GM21723 (cell line): Measurements from ENCODE around the gene MSI2.
A peak's percentile ranks its signal among the peaks of the same experiment; 100 is the strongest.

ENCODE experiments used
- ATAC-seq: cut with Tn5 transposase; IDR thresholded peaks from one replicate; pipeline ENCODE4 v1.9.1; 2021; ENCODE audit warnings: mild to moderate bottlenecking, moderate library complexity; ENCODE audit not compliant: unreplicated experiment

The MSI2 gene

GRCh38 chr17:57666201-57666870 is 410.0 kb downstream of the MSI2 start:
- no peak for ATAC-seq

- ATAC-seq = no peak
Observed at GRCh38 chr17:57666946-57667345, 410.6 kb downstream of the MSI2 start.

- no peak for ATAC-seq
Observed at GRCh38 chr17:57667461-57667923, 411.2 kb downstream of the MSI2 start.

- ATAC-seq = no peak
Observed at GRCh38 chr17:57668332-57668731, 412.0 kb downstream of the MSI2 start.

- ATAC-seq = no peak
Observed at GRCh38 chr17:57669671-57670529, 413.6 kb downstream of the MSI2 start.

GRCh38 chr17:57670769-57671569 is 414.6 kb downstream of the MSI2 start:
- no peak for ATAC-seq

- ATAC-seq = peak; percentile 66
Observed at GRCh38 chr17:57671667-57672632, 415.6 kb downstream of the MSI2 start.

- no peak for ATAC-seq
Observed at GRCh38 chr17:57672971-57673370, 416.6 kb downstream of the MSI2 start.

- ATAC-seq = no peak
Observed at GRCh38 chr17:57674894-57675293, 418.6 kb downstream of the MSI2 start.

GRCh38 chr17:57675427-57676387 is 419.4 kb downstream of the MSI2 start:
- no peak for ATAC-seq

GRCh38 chr17:57676543-57676942 is 420.2 kb downstream of the MSI2 start:
- ATAC-seq = no peak

GRCh38 chr17:57677301-57677700 is 421.0 kb downstream of the MSI2 start:
- no peak for ATAC-seq

- no peak for ATAC-seq
Observed at GRCh38 chr17:57677858-57678257, 421.5 kb downstream of the MSI2 start.

- ATAC-seq = no peak
Observed at GRCh38 chr17:57678393-57678792, 422.1 kb downstream of the MSI2 start.

GRCh38 chr17:57679356-57679755 is 423.0 kb downstream of the MSI2 start:
- no peak for ATAC-seq

GRCh38 chr17:57679906-57680695 is 423.8 kb downstream of the MSI2 start:
- ATAC-seq = no peak

- ATAC-seq = no peak
Observed at GRCh38 chr17:57682701-57683100, 426.4 kb downstream of the MSI2 start.
